Panc1 (cell line): ENCODE data around the gene IL17B. TPM values are rescaled to one million over a fixed set of nuclear protein-coding genes. Genes with fewer than 3 reads are reported as not detected.

Source experiments
- ATAC-seq: fragments of 200-7000 bp; cut with Tn5 transposase; 2 replicates; pipeline ENCODE4 v1.9.1; 2020; ENCODE audit warnings: mild to moderate bottlenecking, moderate library complexity
- BruUV-seq: library from RNA; stranded (reverse); fragments of 400-500 nt; replicated peaks from 2 replicates; lab custom pipeline; 2021; lab: Mats Ljungman, UMichigan
- CTCF ChIA-PET: fragments of 300-600 bp; sonication (Branson Sonifier 250); formaldehyde crosslinking; loops from one replicate; lab custom pipeline; 2022; ENCODE audit warnings: antibody characterized with exemption; lab: Charles Lee
- POLR2A ChIA-PET: fragments of 300-600 bp; sonication (Branson Sonifier 250); formaldehyde crosslinking; loops from one replicate; lab custom pipeline; 2022; ENCODE audit warnings: antibody characterized with exemption; lab: Charles Lee
- DNase-seq: peaks from one replicate; pipeline ENCODE4 v3.0.0-alpha.2; 2010; ENCODE audit warnings: low read depth, low spot score
- H3K27ac ChIP-seq: 2 replicates; pipeline ENCODE4 v1.5.1; 2011; ENCODE audit warnings: mild to moderate bottlenecking, low read length, inconsistent platforms
- H3K27me3 ChIP-seq: fragments of 200-500 bp; sonication (Bioruptor generic); 2 replicates; pipeline ENCODE4 v1.6.0; 2014; ENCODE audit warnings: low read length, inconsistent platforms; ENCODE audit not compliant: control insufficient read depth, insufficient read depth
- H3K36me3 ChIP-seq: fragments of 200-500 bp; sonication (Bioruptor generic); 2 replicates; pipeline ENCODE4 v1.5.1; 2014; ENCODE audit warnings: inconsistent platforms, mild to moderate bottlenecking, low read length, moderate library complexity; ENCODE audit not compliant: control insufficient read depth, insufficient read depth
- H3K4me1 ChIP-seq: 2 replicates; pipeline ENCODE4 v1.5.1; 2011; ENCODE audit warnings: inconsistent platforms, mild to moderate bottlenecking, low read length, moderate library complexity; ENCODE audit not compliant: control insufficient read depth, insufficient read depth
- H3K4me3 ChIP-seq, 2 experiments: 2 replicates each; pipeline ENCODE4 v1.5.1; 2011 to 2012; ENCODE audit warnings: low read depth in 2 of 2, low read length in 2 of 2, mild to moderate bottlenecking in 2 of 2, inconsistent platforms in 1 of 2, moderate library complexity in 1 of 2
- H3K9me3 ChIP-seq: fragments of 200-500 bp; sonication (Bioruptor generic); 2 replicates; pipeline ENCODE4 v1.5.1; 2014; ENCODE audit warnings: low read depth, mild to moderate bottlenecking, inconsistent platforms, low read length, moderate library complexity; ENCODE audit not compliant: control insufficient read depth, insufficient read depth
- POLR2AphosphoS5 ChIP-seq: IDR thresholded peaks from 2 replicates; pipeline ENCODE4 v1.6.1; 2012; ENCODE audit warnings: mild to moderate bottlenecking, low read depth, low read length, moderate library complexity
- REST ChIP-seq, 2 experiments: IDR thresholded peaks; 2 replicates each; pipeline ENCODE4 v1.6.1; 2011 to 2012; ENCODE audit warnings: low read depth in 2 of 2, control low read depth in 1 of 2, low read length in 1 of 2, mild to moderate bottlenecking in 1 of 2, moderate library complexity in 1 of 2; ENCODE audit not compliant: insufficient read depth in 1 of 2
- SIN3A ChIP-seq: IDR thresholded peaks from 2 replicates; pipeline ENCODE4 v1.6.1; 2012; ENCODE audit warnings: low read depth, mild to moderate bottlenecking, low read length, moderate library complexity, borderline replicate concordance; ENCODE audit not compliant: insufficient read depth
- TCF7L2 ChIP-seq: IDR thresholded peaks from 2 replicates; pipeline ENCODE4 v1.6.1; 2011; ENCODE audit warnings: mild to moderate bottlenecking, low read depth, low read length, inconsistent platforms
- in situ Hi-C: cut with HindIII; loops from 2 replicates; pipeline ENCODE4 v1.10.0; 2016; ENCODE audit warnings: low sequenced_read_pairs, low pct_unique_long_range_greater_than_20kb
- intact Hi-C: fragments of 100-400 bp; cut with micrococcal nuclease; formaldehyde crosslinking; loops from one replicate; pipeline ENCODE4 v1.10.0; 2022; ENCODE audit not compliant: unreplicated experiment
- total RNA-seq: library from RNA; stranded (reverse); gene quantifications from one replicate; pipeline ENCODE4 v1.2.1, GENCODE V29; 2021; ENCODE audit not compliant: unreplicated experiment
- TF ChIP-seq, protein P1 (sequence below): fragments of 450-650 bp; IDR thresholded peaks from 2 replicates; pipeline ENCODE4 v1.5.1; 2017; ENCODE audit warnings: mild to moderate bottlenecking

The IL17B gene
- total RNA-seq, 1 experiment from 2014 or later, result not detected

DNA sequence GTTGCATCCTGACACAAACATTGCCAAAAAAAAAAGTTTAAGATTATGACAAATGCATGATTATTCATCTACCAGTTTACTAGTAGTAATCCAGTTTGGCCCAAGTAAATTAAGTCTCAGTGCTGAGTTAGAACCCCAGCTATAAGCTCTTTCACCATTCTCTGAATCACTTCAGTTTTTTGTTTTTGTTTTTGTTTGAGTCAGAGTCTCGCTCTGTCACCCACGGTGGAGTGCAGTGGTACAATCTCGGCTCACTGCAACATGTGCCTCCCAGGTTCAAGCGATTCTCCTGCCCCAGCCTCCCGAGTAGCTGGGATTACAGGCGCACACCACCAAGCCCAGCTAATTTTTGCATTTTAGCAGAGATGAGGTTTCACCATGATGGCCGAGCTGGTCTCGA lies 22.7 kb downstream of the IL17B start:
- Histone ChIP-seq H3K4me1 (peaks cover 10% of the 10 kb centered on the region), H3K27ac (no peak overlapping the region), H3K9me3 (no peaks in the 10 kb centered on the region), H3K36me3 (peaks cover 26% of the 10 kb centered on the region), H3K4me3 (no peak overlapping the region), H3K27me3 (no peaks in the 10 kb centered on the region)
- TF ChIP-seq SIN3A (no peak), TCF7L2 (no peak), REST (IDR thresholded peaks at IDR 0.05; ENCODE audit: insufficient read depth in 1 of 2, low read depth in 2 of 2, low read length in 1 of 2) (no peak), POLR2AphosphoS5 (no peak)
- TF ChIP-seq, protein P1, sequence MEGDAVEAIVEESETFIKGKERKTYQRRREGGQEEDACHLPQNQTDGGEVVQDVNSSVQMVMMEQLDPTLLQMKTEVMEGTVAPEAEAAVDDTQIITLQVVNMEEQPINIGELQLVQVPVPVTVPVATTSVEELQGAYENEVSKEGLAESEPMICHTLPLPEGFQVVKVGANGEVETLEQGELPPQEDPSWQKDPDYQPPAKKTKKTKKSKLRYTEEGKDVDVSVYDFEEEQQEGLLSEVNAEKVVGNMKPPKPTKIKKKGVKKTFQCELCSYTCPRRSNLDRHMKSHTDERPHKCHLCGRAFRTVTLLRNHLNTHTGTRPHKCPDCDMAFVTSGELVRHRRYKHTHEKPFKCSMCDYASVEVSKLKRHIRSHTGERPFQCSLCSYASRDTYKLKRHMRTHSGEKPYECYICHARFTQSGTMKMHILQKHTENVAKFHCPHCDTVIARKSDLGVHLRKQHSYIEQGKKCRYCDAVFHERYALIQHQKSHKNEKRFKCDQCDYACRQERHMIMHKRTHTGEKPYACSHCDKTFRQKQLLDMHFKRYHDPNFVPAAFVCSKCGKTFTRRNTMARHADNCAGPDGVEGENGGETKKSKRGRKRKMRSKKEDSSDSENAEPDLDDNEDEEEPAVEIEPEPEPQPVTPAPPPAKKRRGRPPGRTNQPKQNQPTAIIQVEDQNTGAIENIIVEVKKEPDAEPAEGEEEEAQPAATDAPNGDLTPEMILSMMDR, result no peak
- intact Hi-C loops, result no loop called here
- CTCF ChIA-PET, result interaction anchor here (0.7 to 1.2 kb wide), 2 partner anchors 39 to 194 kb away, joined by 3 read pairs; no protein-coding TSS in a partner anchor
- ATAC-seq (no peak), DNase-seq (no peak)
- in situ Hi-C loops, result no loop called here
- POLR2A ChIA-PET, result interaction anchor here (1.1 kb wide), 1 partner anchor 11 kb away, joined by 3 read pairs; the partner anchor contains the start of gene GRPEL2
- no TSS peak for BruUV-seq

- in situ Hi-C loops (no loop called here), intact Hi-C loops (no loop called here)
- Histone ChIP-seq H3K27me3 (no peaks in the 10 kb centered on the region), H3K36me3 (peaks cover 31% of the 10 kb centered on the region), H3K27ac (no peak overlapping the region), H3K4me3 (no peak overlapping the region), H3K4me1 (peaks cover 10% of the 10 kb centered on the region), H3K9me3 (no peaks in the 10 kb centered on the region)
- ATAC-seq, result no peak
- ChIA-PET CTCF (interaction anchor here (0.6 to 1.2 kb wide), 2 partner anchors 39 to 91 kb away, joined by 3 to 5 read pairs; no protein-coding TSS in a partner anchor), POLR2A (interaction anchor here (1.1 kb wide), 1 partner anchor 10 kb away, joined by 3 read pairs; the partner anchor contains the start of gene GRPEL2)
- BruUV-seq, result no TSS peak
- no peak for DNase-seq
- TF ChIP-seq POLR2AphosphoS5 (no peak), REST (IDR thresholded peaks at IDR 0.05; ENCODE audit: insufficient read depth in 1 of 2, low read depth in 2 of 2, low read length in 1 of 2) (no peak), TCF7L2 (no peak), SIN3A (no peak)
- TF ChIP-seq, protein P1, result no peak
Observed at GRCh38 chr5:149355688-149356087, 23.4 kb downstream of the IL17B start.
